Neural progenitor cell (in vitro differentiated cells): ENCODE results near the gene ERC2.

Experiments used
- EZH2 ChIP-seq: fragments of 200-600 bp; sonication (generic); IDR thresholded peaks from 2 replicates; pipeline ENCODE4 v1.6.1; 2017; ENCODE audit warnings: antibody characterized with exemption, mild to moderate bottlenecking, moderate library complexity
- EZH2phosphoT487 ChIP-seq: fragments of 200-600 bp; sonication (generic); IDR thresholded peaks from 2 replicates; pipeline ENCODE4 v1.6.1; 2017; ENCODE audit warnings: antibody characterized with exemption
- TF ChIP-seq, protein P1 (sequence below): fragments of 200-600 bp; sonication (generic); IDR thresholded peaks from 2 replicates; pipeline ENCODE4 v1.5.1; 2017; ENCODE audit warnings: antibody characterized with exemption, mild to moderate bottlenecking

DNA sequence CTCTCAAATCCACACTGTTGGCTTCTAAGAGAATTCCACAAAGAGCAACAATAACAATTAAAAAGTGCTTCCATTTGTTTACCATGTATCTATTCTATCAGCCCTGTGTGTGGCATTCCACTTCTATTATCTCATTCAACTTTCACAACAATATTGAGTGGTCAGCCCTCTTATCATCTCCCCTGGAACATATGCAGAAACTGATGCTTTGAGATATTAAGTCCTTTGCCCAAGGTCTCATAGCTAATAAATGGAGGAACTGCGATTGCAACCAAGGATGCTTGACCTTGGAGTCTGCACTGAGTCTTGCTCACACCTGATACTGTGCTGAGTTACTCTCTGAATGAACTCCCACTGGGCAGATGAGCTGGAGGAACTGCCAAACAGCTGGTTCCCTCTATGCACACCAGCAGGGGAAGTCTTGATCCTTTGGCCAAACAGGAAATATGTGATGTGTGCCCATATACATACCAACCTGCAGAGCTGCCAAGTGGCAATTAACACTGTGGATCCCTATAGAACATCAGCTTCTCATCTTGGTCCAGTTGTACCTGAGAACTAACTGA lies 836.4 kb downstream of the ERC2 start:
- TF ChIP-seq, protein P1, sequence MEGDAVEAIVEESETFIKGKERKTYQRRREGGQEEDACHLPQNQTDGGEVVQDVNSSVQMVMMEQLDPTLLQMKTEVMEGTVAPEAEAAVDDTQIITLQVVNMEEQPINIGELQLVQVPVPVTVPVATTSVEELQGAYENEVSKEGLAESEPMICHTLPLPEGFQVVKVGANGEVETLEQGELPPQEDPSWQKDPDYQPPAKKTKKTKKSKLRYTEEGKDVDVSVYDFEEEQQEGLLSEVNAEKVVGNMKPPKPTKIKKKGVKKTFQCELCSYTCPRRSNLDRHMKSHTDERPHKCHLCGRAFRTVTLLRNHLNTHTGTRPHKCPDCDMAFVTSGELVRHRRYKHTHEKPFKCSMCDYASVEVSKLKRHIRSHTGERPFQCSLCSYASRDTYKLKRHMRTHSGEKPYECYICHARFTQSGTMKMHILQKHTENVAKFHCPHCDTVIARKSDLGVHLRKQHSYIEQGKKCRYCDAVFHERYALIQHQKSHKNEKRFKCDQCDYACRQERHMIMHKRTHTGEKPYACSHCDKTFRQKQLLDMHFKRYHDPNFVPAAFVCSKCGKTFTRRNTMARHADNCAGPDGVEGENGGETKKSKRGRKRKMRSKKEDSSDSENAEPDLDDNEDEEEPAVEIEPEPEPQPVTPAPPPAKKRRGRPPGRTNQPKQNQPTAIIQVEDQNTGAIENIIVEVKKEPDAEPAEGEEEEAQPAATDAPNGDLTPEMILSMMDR = no peak
- TF ChIP-seq EZH2 = no peak
- no peak for TF ChIP-seq EZH2phosphoT487
